GM13976 (cell line): ENCODE measurements around the gene SSTR3.

Source experiments
- DNase-seq: peaks from one replicate; pipeline ENCODE4 v3.0.0; 2012; ENCODE audit warnings: low spot score
- in situ Hi-C: fragments of 300-500 bp; cut with MboI; formaldehyde crosslinking; loops from one replicate; pipeline ENCODE4 v1.12.0; 2022; ENCODE audit warnings: low sequenced_read_pairs, mixed read lengths, inconsistent platforms; ENCODE audit not compliant: unreplicated experiment
- TF ChIP-seq, protein P1 (sequence below): IDR thresholded peaks from 2 replicates; pipeline ENCODE4 v1.5.1; 2012; ENCODE audit warnings: borderline replicate concordance, mild to moderate bottlenecking; ENCODE audit not compliant: insufficient read depth; ENCODE audit errors: extremely low read depth, missing control alignments, control extremely low read depth

Gene SSTR3

GRCh38 chr22:37248251-37248650, 36.0 kb upstream of the SSTR3 start:
- DNase-seq, result no peak
- TF ChIP-seq, protein P1, sequence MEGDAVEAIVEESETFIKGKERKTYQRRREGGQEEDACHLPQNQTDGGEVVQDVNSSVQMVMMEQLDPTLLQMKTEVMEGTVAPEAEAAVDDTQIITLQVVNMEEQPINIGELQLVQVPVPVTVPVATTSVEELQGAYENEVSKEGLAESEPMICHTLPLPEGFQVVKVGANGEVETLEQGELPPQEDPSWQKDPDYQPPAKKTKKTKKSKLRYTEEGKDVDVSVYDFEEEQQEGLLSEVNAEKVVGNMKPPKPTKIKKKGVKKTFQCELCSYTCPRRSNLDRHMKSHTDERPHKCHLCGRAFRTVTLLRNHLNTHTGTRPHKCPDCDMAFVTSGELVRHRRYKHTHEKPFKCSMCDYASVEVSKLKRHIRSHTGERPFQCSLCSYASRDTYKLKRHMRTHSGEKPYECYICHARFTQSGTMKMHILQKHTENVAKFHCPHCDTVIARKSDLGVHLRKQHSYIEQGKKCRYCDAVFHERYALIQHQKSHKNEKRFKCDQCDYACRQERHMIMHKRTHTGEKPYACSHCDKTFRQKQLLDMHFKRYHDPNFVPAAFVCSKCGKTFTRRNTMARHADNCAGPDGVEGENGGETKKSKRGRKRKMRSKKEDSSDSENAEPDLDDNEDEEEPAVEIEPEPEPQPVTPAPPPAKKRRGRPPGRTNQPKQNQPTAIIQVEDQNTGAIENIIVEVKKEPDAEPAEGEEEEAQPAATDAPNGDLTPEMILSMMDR, result no peak
- in situ Hi-C loops, result no loop called here

GRCh38 chr22:37245740-37246139, 33.5 kb upstream of the SSTR3 start:
- TF ChIP-seq, protein P1, result no peak
- no peak for DNase-seq
- in situ Hi-C loops, result no loop called here

DNA sequence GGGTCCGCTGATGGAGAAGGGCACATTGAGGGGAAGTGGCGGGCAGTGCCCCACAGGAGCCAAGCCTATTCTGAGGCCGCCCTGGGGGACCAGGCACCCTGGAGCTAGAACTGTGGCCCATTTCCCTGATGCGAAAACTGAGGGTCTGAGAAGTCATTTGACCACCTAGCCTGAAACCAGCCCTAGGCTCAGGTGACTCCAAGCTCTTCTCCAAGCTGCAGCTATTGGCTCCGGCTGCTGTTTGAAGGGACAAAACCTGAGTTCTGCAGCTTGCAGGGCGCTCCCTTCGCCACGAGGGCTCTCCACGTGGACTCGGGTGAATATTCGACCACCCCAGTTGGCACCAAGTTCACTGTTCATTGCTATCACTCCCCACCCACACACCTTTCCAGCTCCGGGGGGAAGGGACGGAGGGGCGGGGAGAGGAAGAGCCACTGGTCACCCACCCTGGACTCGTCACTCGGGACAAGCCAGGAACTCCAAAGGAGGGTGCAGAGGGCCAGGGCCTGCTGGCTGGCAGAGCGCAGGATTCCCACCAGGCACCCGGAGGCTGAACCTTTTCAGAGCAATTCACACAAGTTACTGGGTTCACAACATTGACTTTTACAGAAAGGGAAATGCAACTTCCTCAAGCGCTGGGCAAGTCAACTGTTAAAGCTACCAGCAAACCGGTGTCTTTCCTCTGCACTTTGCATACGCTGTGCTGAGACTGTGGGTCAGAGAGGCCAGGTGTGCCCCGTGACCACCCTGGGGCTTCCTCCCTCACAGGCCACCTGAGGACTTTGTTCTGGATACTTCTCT, 32.8 kb upstream of the SSTR3 start:
- in situ Hi-C loops, result no loop called here
- TF ChIP-seq, protein P1, result no peak
- DNase-seq, result peak; percentile 56

DNA sequence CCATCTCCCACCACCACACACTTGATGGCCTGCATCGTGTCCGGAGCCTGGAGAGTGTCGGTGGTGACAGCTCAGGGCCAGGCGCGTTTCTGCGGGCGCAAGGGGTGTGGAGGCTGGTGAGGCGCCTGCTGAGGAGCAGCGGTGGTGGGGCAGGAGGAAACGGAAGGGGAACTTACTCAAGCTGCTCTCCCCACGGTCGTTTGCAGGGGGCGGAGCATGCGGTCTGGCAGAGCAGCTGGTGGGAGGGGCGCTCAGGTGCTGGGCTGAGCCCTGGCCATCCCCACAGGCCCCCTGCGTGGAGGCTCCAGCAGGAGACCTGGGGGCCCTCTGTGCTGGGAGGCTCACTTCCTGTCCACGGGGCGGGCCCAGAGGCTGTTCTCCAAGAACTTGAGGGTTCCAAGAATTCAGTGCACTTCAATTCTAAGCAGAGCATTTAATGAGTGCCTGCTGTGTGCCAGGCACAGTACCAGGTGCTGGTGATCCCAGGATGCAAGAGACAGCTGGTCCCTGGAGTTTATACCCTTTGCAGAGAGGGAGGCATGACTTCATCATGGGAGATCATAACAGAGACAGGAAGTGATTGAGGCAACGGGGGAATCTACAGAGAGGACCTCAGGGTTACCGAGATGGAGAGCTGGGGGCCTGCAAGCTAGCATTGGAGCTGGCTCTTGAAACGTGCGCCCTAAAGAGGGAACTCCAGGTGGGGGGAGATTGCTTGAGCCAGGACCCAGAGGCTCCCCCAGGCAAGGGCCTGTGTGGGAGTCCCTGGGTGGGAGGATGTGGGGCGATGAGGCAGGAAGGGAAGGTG, 32.0 kb upstream of the SSTR3 start, which contains the start of gene RAC2:
Gene RAC2, minus strand, starts transcription at position 156 of the 808 bp plus-strand sequence. Its CDS starts 121 bp downstream, at position 35.
- DNase-seq, result peak; percentile 89
- in situ Hi-C loops, result no loop called here
- TF ChIP-seq, protein P1, result no peak

GRCh38 chr22:37243402-37244113, 31.3 kb upstream of the SSTR3 start:
- no peak for DNase-seq
- in situ Hi-C loops, result no loop called here
- TF ChIP-seq, protein P1, result no peak

DNA sequence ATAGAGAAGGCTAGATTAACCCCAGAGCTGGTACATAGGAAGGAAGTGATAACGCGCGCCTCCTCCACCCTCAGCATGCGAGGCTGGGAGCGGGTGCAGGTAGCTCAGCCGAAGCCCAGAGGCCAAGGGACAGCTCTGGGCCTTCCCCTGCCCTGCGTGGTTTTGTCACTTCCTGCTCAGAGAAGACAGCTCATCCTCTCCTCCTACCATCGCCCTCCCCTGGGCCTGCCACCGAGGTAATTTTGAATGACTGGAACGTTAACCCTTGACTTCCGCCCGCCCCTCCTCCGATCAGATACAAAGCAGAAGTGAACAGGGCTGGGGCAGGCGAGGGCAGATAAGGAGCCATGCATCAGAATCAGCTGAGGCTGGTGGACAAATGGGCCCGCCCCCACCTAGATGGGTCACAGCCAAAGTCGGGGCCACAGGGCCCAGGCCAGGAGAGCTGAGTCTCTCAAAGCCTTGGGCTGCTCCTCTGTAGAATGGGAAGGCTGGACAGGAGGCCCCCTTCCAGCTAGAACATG, 30.2 kb upstream of the SSTR3 start:
- DNase-seq, result peak; percentile 92
- in situ Hi-C loops, result no loop called here
- TF ChIP-seq, protein P1, result no peak
